ENCODE measurements around the gene LAMA3.

The LAMA3 gene

DNA sequence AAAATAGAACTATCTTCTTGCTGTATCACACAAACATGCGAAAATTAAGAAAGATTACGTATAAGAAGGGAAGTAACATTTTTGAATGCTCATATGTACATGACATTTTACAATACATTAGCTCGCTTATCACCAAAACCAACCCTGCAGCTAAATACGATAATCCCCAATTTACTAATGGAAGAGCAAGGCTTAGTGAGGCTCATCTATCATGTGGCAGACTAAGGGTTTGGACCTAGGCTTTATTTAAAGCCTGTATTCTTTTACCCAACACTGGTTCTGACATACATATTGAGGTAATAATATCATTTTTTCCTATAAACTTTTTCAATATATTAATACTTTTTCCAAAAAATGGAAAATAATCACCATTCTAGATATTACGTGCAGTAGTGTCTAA is 208.5 kb downstream of the LAMA3 start:
- DNase-seq (ENCODE audit: low read depth in 3 of 3), result no peak

DNA sequence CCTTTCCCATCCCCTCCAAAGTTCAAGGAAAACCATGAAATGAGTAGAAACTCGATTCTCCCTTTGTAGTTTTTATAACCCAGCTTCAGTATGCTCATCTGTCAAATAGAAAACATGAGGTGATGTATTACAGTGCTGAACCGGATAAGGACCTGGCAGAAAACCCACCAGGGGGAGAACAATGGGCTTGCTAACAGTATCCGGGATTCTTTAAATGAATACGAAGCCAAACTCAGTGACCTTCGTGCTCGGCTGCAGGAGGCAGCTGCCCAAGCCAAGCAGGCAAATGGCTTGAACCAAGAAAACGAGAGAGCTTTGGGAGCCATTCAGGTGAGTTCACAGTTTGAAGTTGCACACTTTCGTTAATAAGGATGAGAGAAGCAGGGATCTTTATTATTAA is 211.7 kb downstream of the LAMA3 start:
- no peak for DNase-seq (ENCODE audit: low read depth in 3 of 3)

DNA sequence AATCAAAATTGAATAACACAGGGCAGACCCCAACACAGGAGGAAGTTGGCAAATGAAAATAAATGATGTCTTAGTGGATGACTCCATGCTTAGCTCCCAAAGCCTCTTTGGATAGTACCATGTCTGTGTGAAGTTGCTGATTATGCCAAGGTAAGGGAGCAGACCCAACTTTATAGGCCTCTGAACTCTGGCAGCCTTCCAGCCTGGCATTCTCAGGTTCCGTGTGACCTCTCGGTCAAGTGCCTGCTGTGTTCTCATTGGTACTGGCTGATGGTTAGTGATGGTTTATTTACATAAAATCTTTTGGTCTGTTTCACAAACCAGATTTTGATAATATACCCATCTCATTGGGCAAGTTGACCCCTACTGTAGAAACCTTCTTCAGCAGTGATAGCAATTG is 213.1 kb downstream of the LAMA3 start:
- DNase-seq (ENCODE audit: low read depth in 3 of 3), result no peak

DNA sequence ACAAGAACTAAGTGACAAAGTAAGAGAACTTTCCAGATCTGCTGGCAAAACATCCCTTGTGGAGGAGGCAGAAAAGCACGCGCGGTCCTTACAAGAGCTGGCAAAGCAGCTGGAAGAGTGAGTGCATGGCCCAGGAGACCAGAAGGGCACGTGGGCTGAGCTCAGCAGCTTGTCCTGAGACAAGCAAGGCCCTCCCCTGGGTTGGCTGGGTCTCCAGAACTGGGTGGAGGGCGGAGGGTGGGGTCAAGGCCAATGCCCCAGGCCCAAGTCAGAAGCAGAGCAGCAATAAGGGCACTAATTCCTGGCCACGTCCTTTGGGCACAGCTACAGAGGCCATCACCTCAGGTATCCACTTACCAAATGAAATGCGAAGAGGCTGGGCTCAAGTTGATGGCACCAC is 214.7 kb downstream of the LAMA3 start:
- no peak for DNase-seq (ENCODE audit: low read depth in 3 of 3)

DNA sequence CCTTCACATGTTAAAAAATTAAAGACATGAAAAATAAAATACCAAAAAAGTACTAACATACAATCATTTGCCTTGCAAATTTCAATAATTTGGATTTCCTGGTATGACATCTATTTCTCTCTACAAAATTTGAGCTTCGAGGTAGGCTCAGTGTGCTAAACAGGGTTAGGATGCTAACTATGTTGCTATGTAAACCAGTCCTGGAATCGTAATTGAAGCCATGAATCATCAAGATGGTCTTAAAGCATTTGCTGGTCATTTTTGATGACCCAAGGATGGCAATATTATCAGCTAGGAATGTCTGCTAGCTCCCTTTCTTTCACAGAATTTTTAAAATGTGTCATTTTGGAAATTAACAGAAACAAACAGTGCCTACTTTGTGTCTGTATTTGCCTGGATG is 217.4 kb downstream of the LAMA3 start:
- DNase-seq (ENCODE audit: low read depth in 3 of 3), result no peak

DNA sequence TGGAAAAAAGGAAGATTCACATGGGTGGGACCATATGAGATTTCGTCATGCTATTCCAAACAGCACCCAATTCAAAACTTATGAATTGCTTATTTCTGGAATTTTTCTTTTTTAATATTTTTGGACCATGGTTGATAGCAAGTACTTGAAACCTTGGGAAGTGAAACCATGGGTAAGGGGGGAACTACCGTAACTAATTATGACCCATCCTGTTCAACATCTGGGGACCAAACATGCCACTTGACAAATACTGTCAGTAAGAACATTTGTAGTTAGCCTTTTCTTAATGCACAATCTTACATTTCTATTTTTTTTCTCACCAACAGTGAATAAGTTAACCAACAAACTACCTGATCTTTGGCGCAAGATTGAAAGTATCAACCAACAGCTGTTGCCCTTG is 219.6 kb downstream of the LAMA3 start:
- DNase-seq (ENCODE audit: low read depth in 3 of 3), result no peak

DNA sequence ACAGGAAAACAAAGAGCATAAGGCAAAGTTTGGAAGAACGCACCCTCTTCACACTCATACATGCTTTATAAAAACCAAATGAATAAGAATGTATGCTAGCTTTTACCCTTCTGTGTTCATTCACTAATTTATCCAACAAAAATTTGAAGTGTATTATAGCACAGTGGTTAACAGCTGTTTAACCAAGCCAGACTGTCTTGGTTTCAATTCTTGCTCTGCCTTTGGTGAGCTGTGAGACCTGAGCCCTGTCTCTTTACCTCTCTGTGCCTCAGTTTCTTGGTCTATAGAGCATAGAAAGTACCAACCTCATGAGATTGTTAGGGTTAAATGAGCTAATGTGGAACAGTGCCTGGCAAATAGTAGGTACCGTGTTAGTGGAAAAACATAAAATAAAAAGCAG is 220.8 kb downstream of the LAMA3 start:
- DNase-seq (ENCODE audit: low read depth in 3 of 3), result no peak

DNA sequence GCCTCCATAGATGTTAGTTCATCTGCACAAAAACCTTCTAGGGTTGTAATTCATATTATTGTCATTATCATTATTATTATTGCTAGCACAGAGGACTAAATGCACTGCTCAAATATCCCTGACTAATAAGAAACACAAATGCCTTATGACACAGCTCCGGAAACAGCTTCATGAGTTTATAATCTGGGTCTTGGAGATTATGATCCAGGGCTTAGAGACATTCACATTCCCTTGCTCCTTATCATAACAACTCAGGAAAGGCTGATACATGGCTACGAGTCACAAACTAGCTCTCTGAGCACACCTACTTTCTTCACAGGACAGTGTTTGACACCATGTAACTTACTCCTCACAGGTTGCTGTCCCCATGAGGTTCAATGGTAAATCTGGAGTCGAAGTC is 223.1 kb downstream of the LAMA3 start:
- DNase-seq (ENCODE audit: low read depth in 3 of 3), result no peak

DNA sequence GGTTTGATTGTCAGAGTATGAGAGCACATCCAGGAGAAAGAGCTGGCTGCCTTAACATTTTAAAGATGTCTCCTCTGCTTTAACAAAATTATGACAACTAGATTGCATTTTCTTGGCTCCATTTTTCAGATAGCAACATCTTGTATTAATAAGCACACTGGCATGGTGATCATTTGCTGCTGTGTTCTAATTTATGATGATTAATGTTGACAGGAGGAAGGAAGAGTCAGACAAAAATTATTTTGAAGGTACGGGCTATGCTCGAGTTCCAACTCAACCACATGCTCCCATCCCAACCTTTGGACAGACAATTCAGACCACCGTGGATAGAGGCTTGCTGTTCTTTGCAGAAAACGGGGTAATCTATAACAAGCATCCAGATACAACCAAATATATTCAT is 227.1 kb downstream of the LAMA3 start:
- DNase-seq (ENCODE audit: low read depth in 3 of 3), result no peak

DNA sequence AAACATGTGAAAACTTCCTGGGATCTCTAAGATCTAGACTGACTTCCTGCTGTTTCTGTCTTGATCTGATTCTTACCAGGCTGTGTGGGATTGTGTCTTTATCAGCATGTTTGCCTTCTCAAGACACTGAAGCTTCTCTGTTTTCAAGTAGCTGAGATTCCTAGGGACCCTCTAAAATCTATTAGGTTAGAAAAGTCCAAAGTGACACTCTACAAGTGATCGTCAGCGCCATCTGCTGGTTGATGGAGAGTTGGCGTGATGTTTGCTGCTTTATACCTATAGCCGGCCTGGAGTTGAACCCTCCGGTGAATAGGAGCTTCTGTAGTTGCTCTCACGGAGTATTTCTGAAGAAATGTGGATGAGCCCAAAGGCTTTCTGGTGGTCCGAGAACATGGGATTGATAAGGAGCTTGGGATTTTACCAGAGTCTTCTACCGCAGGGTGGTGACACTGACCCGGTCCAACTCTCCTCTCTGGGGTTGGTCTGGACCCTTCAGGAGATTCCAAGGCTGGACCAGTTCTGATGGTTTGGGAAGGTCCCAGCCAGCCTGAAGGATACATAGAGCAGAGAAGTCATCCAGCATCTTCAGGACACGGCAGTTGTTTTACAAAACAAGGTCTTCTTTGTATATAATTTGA is 229.3 kb downstream of the LAMA3 start:
- peak; percentile 61 to 73 (median 64) for DNase-seq (ENCODE audit: low read depth in 3 of 3)

DNA sequence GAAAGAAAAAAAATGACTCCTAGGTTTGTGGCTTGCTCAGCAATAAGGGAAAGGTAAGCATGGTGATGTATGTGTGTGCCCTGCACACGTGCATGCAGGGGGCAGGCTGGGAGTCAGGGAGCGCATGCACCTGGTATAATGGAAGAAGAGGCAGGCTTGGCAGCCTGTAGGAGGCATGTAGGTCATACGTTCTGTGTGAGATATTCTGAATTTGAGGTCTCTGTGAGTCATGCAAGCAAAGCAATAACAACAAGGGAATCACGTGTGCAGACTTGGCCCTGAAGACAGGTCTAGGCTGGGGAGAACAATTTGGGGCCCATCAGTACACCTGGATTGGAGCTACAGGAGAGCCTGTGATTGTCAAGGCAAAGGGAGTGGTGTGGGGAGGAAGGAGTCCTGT is 230.8 kb downstream of the LAMA3 start:
- no peak for DNase-seq (ENCODE audit: low read depth in 3 of 3)

DNA sequence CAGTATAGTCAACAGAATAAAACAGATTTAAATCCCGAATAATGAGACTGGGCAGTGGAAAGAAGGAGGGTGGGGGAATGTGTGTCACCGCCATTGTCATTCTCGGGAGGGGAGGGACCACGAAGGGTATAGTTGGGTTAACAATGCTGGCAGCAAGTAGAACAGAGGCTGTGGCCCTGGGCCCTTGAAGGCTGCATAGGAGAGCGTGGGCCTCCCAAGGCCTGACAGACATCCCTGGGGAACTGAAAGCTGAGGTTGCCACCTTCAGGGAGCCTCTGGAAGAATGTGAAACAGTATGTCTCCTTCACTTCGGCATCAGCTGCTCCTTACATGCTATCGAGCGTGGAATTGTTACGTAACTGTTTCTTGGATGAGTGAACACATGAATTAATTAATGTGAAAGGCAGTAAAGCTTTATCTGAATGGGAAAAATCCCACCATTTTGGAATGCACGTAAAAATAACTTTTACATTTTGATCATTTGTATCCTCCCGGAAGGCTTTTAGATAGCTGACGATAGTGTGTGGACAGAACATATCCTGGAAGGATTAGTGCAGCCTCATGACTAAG is 232.5 kb downstream of the LAMA3 start:
- DNase-seq (ENCODE audit: low read depth in 3 of 3), result no peak

DNA sequence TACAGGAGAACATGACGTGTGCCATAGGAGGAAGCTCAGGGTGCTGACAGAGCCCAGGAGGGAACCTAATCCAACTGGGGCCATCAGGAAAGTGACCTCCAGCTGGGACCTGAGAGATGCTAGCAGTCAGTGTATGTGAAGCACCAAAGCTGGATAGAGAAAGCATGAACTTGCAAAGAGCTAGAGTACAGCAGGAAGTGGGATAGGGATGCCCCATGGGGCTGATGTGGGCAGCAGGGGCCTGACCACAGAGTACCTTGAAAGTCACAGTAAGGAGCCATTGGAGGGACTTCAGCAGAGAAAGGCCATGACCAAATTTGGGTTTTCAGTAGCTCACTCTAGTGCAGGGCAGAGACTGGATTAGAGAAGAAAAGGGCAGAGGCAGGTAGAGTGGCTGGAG is 233.7 kb downstream of the LAMA3 start:
- no peak for DNase-seq (ENCODE audit: low read depth in 3 of 3)

DNA sequence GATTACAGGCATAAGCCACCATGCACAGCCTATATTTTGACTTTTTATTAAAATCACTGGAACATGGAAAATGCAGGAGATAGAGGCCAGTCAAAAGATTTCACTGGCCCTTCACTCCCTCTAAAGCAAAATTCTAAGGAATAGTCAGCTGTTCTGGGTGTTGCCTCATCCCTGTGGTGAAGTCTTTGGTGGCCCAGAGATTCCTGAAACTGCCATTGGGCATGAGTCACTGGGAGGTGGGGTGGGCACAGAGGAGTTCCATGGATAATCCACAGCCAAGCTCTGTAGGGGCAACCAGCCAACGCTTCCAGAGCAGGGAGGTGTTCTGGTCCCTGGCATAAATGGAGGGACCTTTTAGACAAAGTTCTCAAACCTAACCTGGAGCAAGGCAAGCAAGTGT is 235.6 kb downstream of the LAMA3 start:
- no peak for DNase-seq (ENCODE audit: low read depth in 3 of 3)

DNA sequence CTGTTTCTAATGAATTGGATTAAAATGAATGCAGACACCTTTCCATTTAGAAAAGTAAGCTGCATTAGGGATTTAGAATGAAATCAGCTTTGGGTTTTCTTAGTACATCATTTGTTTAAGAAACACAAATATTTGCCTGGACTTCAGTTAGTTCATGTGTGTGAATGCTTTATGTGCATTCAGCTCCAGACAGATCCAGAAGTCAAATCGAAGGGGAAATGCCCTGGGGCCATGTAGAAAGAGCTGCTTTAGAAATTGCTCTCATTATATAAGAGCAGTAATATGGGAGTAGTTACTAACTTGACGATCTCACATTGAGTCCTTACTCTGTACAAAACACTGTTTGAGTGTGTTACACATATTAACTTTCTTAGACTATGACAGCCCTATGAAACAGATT is 237.3 kb downstream of the LAMA3 start:
- no peak for DNase-seq (ENCODE audit: low read depth in 3 of 3)

DNA sequence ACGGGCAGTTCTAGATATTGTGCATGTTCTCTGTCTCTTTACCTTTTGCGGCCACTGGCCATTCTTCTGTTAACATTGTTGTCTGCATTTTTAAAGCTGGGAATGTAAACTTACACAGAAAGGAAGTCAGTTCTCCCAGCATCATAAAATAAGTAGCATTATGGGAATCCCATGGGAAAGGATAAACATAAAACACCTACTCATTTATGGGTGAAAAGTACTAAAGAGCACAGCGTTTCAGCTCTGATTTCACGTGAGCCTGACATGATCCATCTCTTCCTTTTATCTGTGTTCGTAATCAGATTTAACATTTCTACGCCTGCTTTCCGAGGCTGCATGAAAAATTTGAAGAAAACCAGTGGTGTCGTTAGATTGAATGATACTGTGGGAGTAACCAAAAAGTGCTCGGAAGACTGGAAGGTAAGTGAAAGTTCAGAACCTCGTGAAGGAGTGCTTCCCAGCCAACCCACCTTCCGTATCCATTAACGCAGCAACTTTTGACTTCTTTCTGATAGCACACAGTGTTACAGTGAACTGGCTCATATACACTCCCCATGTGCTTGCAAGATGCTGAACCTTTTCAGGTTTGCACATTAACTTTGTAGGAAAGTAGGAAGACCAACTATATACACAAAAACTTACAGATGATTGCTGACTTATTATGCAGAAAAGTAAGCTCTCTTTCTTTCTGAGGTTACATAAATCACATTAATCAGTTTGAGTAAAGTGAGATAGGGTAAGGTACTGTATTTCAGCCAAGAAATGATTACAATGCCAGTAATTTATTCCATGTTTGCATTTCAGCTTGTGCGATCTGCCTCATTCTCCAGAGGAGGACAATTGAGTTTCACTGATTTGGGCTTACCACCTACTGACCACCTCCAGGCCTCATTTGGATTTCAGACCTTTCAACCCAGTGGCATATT is 238.8 kb downstream of the LAMA3 start:
- DNase-seq (ENCODE audit: low read depth in 3 of 3), result no peak

DNA sequence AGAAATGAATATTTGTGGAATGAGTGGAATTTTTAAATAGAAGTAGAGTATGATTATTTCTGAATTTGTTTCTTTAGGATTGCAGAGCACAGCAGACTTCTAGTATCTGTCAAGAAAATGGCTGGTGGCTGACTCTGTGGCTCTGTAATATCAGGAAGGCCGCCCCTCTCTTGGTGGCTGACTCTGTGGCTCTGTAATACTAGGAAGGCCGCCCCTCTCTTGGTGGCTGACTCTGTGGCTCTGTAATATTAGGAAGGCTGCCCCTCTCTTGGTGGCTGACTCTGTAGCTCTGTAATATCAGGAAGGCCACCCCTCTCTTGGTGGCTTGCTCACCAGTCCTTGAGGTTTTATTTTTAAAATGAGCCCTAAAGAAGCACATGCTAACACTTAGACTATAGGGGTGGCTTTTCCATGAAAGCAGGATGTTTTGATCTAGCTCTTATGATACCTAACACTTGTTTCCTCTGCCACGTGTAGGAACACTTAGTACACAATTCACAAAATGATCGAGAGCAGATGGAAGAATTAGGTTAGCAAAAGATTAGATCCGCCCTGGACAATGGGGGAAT is 240.2 kb downstream of the LAMA3 start:
- no peak for DNase-seq (ENCODE audit: low read depth in 3 of 3)

DNA sequence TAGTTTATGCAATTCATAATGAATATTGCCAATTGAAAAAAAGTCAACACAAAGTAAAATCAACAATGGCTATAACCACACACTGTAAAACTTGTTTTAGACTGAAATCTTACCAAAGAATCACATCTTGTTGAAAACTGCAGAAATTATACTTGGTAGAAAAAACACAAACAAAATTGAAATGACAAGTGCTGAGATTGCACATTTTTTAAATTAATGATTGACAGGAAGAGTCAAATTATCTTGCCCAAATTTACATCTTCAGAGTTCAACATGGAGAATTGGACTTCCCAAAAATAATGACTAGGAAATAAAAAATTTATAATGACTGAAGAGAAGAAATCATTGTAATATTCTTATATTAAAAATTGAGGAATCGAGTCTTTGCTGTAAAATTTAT is 240.7 kb downstream of the LAMA3 start:
- DNase-seq (ENCODE audit: low read depth in 3 of 3), result no peak

DNA sequence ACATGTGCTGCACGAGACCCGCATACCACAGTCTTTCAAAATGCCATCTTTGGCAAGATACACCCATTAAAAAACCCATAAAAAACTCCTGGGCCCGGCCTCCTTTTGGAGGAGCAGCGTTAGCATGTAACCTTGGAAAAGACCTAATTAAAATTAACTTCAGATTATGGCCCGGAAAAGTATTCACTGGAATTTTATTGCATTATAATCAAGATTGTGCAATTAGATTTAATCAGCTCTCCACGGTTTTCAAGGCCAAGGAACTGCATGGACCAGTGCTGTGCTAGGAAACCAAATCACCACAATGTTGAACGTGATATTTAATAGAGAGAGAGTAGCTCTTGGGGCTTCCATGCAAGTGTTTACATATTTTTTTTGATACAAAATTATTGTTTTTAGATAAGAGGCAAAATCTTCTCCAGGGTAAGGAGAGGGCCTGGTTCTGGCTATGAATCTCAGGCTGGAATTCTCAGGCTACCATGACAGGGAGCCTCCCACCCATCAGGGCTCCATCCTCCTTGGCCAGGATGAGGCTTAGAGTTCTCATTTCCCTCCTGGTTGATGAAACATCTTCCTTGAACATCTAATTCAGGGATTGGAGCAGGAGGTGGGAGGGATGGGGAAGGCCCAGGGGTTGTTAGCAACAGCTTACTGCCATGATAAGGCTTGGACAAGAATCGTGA is 243.3 kb downstream of the LAMA3 start:
- no peak for DNase-seq (ENCODE audit: low read depth in 3 of 3)

DNA sequence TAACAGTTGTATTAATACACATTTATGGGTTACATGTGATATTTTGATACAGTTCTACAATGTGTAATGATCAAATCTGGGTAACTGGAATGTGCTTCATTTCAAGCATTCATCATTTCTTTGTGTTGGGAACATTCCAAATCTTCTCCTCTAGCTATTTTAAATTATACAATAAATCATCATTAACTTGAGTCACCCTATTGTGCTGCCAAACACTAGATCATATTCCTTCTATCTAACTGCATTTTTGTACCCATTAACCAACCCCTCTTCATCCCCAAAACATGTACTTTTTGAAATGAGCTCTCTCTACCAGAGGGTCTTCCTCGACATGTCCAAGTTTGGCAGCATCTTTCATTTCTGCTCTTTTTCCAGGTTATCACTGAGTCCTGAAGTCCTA is 244.2 kb downstream of the LAMA3 start:
- no peak for DNase-seq (ENCODE audit: low read depth in 3 of 3)

DNA sequence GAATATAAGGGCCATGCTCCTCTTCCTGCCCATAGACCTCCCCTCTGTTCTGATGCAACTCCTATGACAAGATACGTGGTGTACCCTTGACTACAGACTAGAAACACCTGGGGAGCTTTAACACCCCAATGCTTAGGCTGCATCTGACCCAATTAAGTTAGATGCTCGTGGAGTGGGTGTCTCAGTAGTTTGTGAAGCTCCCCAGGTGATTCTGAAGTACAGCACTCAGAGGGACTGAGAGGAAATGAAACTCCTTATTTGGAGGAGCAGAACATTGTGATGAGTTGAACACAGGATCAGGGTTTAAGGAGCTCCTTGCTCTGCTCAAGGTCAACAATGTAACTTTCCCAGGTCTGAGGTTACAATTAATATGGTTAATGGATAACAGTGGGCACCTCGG is 245.0 kb downstream of the LAMA3 start:
- no peak for DNase-seq (ENCODE audit: low read depth in 3 of 3)

DNA sequence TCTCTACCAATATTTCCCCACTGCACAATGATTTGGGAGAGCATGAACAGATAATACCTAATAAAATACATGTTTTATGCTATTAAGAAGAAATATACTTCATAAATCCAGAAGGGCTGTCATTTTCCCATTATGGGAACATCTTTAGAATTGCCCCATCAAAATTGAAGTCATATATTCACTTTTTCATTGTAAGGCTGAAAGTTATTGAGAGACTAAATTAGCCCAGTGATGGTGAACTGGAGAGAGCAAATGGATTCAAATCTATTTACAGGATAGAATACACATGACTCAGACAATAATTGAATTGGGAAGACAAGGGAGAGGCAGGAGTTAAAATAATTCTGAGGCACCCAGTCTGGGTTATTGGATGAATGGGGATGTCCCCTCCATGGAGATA is 245.6 kb downstream of the LAMA3 start:
- DNase-seq (ENCODE audit: low read depth in 3 of 3), result no peak
